A549 (cell line): ENCODE measurements around the gene SNRPA1.

Experiments
- MYC ChIP-seq: IDR thresholded peaks from 2 replicates; pipeline ENCODE4 v1.6.1; 2012; ENCODE audit warnings: mild to moderate bottlenecking, inconsistent platforms, low read length, improper control_type of control experiment, borderline replicate concordance
- RAD21 ChIP-seq, 2 experiments: fragments of >200 bp in 1 of 2; sonication (Bioruptor Twin) in 1 of 2; formaldehyde crosslinking in 1 of 2; IDR thresholded peaks in 1 of 2; conservative IDR thresholded peaks in 1 of 2; 2 replicates in 1 of 2; 3 replicates in 1 of 2; pipeline ENCODE4 v1.6.1; 2012 to 2018; ENCODE audit warnings: inconsistent platforms in 1 of 2
- TF ChIP-seq, protein P1 (sequence below): fragments of >200 bp; sonication (Bioruptor Twin); formaldehyde crosslinking; IDR thresholded peaks from 3 replicates; pipeline ENCODE4 v1.5.1; 2016

- TF ChIP-seq RAD21 (conservative IDR thresholded peaks at IDR 0.05 in 1 of 2, IDR thresholded peaks at IDR 0.05 in 1 of 2) (peak in 1 of 2 experiments; percentile 15; a peak in 1 of 5 replicates), MYC (0 out of 2 replicates have a peak, but pooled peaks have one; percentile 76)
- TF ChIP-seq, protein P1, sequence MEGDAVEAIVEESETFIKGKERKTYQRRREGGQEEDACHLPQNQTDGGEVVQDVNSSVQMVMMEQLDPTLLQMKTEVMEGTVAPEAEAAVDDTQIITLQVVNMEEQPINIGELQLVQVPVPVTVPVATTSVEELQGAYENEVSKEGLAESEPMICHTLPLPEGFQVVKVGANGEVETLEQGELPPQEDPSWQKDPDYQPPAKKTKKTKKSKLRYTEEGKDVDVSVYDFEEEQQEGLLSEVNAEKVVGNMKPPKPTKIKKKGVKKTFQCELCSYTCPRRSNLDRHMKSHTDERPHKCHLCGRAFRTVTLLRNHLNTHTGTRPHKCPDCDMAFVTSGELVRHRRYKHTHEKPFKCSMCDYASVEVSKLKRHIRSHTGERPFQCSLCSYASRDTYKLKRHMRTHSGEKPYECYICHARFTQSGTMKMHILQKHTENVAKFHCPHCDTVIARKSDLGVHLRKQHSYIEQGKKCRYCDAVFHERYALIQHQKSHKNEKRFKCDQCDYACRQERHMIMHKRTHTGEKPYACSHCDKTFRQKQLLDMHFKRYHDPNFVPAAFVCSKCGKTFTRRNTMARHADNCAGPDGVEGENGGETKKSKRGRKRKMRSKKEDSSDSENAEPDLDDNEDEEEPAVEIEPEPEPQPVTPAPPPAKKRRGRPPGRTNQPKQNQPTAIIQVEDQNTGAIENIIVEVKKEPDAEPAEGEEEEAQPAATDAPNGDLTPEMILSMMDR = peak; percentile 35
Observed at GRCh38 chr15:101269479-101270223, 25.4 kb downstream of the SNRPA1 start.
